Endothelial cell of hepatic sinusoid (primary cell): ENCODE results near the gene KIAA1614.

ENCODE experiments used
- in situ Hi-C: cut with HindIII; loops from 2 replicates; pipeline ENCODE4 v1.10.0; 2017; ENCODE audit warnings: low sequenced_read_pairs

KIAA1614 gene

DNA sequence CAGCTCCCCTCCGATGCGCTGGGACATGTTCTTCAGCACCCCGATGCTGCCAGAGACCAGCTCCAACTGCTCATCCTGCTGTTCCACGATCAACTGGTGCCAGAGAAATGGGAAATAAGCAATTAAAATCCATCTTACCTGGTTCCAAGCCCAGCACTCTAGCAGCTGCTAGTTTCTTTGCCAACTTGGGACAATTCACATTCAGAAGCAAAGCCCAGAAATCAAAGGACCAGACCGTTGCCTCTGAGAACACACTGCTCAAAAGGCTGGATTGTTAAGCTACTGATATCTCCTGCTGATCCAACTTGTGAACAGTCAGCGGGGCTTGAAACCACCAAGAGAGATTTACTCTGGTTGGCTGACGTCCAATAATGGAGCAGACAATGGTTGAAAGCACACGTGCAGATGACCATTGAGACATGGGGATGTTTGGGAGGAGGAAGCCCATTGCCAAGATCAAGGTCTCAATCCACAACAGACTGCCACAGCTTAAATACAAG is 75.6 kb downstream of the KIAA1614 start:
- in situ Hi-C loops, result no loop called here

DNA sequence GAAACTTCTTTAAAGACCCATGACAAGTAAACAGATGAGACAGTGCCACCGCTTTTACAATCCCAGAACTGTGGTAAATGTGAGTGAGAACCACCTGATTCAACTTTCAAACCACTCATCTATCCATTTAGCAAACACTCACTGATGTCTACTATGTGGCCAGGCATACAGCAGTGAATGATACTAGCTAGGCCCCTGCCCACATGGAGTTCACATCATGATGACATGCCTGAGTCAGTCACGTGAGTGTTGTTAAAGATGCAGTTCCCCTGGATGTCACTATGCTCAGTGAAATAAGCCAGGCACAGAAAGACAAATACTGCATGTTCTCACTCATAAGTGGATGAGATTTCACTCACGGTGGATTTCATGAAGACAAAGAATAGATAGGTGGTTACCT is 81.6 kb downstream of the KIAA1614 start:
- in situ Hi-C loops, result no loop called here

DNA sequence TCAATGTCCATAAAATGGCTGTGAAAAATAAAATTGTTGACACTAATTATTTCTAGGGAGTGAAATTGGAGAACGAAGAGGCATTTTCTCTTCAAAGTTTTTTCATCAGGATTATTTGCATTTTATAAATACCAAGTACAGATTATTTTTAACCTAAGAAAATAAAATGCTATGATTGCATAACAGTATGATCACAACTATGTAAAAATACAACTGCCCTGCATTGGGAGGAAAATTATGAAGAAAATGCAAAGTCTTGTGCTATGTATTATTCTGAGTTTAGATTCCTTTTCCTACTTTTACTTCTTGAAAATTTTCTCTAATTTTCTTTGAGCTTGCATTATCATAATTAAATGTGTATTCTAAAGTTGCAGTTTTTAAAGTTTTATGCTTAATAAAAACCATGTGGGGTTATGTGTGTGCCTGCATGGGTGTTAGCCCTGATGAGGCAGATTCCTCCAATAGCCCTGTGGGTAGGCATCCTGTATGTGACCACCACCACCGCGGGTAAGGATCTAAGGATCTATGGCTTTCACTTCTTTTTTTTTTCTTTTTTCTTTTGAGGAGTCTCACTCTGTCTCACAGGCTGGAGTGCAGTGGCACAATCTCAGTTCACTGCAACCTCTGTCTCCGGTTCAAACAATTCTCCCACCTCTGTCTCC is 85.3 kb downstream of the KIAA1614 start:
- in situ Hi-C loops, result no loop called here
